HepG2 (cell line): Measurements from ENCODE around the gene MRPS7. TPM values are rescaled to one million over a fixed set of nuclear protein-coding genes. Genes with fewer than 3 reads are reported as not detected.

ENCODE experiments used
- ATF6 ChIP-seq: sonication (generic); formaldehyde crosslinking; conservative IDR thresholded peaks from 2 replicates; pipeline ENCODE4 v1.4.0; 2020; ENCODE audit warnings: missing genetic modification reagents
- ETV5 ChIP-seq: IDR thresholded peaks from 2 replicates; pipeline ENCODE4 v1.6.1; 2018; ENCODE audit warnings: missing biosample characterization, missing genetic modification reagents, inconsistent platforms, borderline replicate concordance
- GABPA ChIP-seq, 2 experiments: IDR thresholded peaks; 2 replicates each; pipeline ENCODE4 v1.6.1; 2011 to 2016; ENCODE audit warnings: low read depth in 2 of 2, low read length in 1 of 2, missing biosample characterization in 1 of 2, missing genetic modification characterization in 1 of 2
- HOXA7 ChIP-seq: sonication (generic); formaldehyde crosslinking; IDR thresholded peaks from 2 replicates; pipeline ENCODE4 v1.8.1; 2022; ENCODE audit warnings: mild to moderate bottlenecking, missing genetic modification reagents, moderate library complexity
- MAF1 ChIP-seq: sonication (generic); formaldehyde crosslinking; IDR thresholded peaks from 2 replicates; pipeline ENCODE4 v1.5.0; 2020; ENCODE audit warnings: missing genetic modification reagents, borderline replicate concordance
- MLXIP ChIP-seq: sonication (generic); formaldehyde crosslinking; IDR thresholded peaks from 2 replicates; pipeline ENCODE4 v1.9.0; 2021; ENCODE audit warnings: missing genetic modification reagents, borderline replicate concordance
- NAIF1 ChIP-seq: sonication (generic); formaldehyde crosslinking; IDR thresholded peaks from 2 replicates; pipeline ENCODE4 v1.5.0; 2020; ENCODE audit warnings: mild to moderate bottlenecking, missing genetic modification reagents, borderline replicate concordance
- PCBP1 ChIP-seq: fragments of 200-400 bp; formaldehyde crosslinking; IDR thresholded peaks from 2 replicates; pipeline ENCODE4 v1.6.1; 2017; ENCODE audit warnings: mild to moderate bottlenecking, low read depth, low read length, borderline replicate concordance
- PTBP1 ChIP-seq: fragments of 200-400 bp; formaldehyde crosslinking; IDR thresholded peaks from 2 replicates; pipeline ENCODE4 v1.6.1; 2018; ENCODE audit warnings: low read length, low read depth; ENCODE audit not compliant: poor library complexity, severe bottlenecking
- SAFB2 ChIP-seq: sonication (generic); formaldehyde crosslinking; IDR thresholded peaks from 2 replicates; pipeline ENCODE4 v1.5.1; 2020; ENCODE audit warnings: missing genetic modification reagents, low read depth, mild to moderate bottlenecking, borderline replicate concordance
- SALL1 ChIP-seq: sonication (generic); formaldehyde crosslinking; IDR thresholded peaks from 2 replicates; pipeline ENCODE4 v1.8.0; 2022; ENCODE audit warnings: mild to moderate bottlenecking, missing genetic modification reagents
- ZBTB14 ChIP-seq: sonication (generic); formaldehyde crosslinking; IDR thresholded peaks from 2 replicates; pipeline ENCODE4 v1.4.0; 2020; ENCODE audit warnings: missing genetic modification reagents
- ZBTB38 ChIP-seq: sonication (generic); formaldehyde crosslinking; IDR thresholded peaks from 2 replicates; pipeline ENCODE4 v1.5.1; 2020; ENCODE audit warnings: mild to moderate bottlenecking, missing genetic modification reagents
- ZNF207 ChIP-seq: fragments of 450-650 bp; IDR thresholded peaks from 2 replicates; pipeline ENCODE4 v1.6.1; 2016; ENCODE audit warnings: antibody characterized with exemption, borderline replicate concordance
- ZNF230 ChIP-seq: sonication (generic); formaldehyde crosslinking; IDR thresholded peaks from 2 replicates; pipeline ENCODE4 v1.4.0; 2020; ENCODE audit warnings: mild to moderate bottlenecking, missing genetic modification reagents
- ZNF333 ChIP-seq: sonication (generic); formaldehyde crosslinking; IDR thresholded peaks from 2 replicates; pipeline ENCODE4 v1.4.0; 2020; ENCODE audit warnings: mild to moderate bottlenecking, missing genetic modification reagents, borderline replicate concordance
- ZNF337 ChIP-seq: sonication (generic); formaldehyde crosslinking; IDR thresholded peaks from 2 replicates; pipeline ENCODE4 v1.5.1; 2020; ENCODE audit warnings: missing genetic modification reagents, low read depth, mild to moderate bottlenecking, borderline replicate concordance
- ZNF468 ChIP-seq: sonication (generic); formaldehyde crosslinking; IDR thresholded peaks from 2 replicates; pipeline ENCODE4 v1.8.0; 2022; ENCODE audit warnings: mild to moderate bottlenecking, moderate library complexity, missing genetic modification reagents
- ZNF614 ChIP-seq: IDR thresholded peaks from 2 replicates; pipeline ENCODE4 v1.6.1; 2018; ENCODE audit warnings: missing biosample characterization, missing genetic modification reagents, inconsistent platforms, borderline replicate concordance
- ZNF691 ChIP-seq: sonication (generic); formaldehyde crosslinking; IDR thresholded peaks from 2 replicates; pipeline ENCODE4 v1.4.0; 2020; ENCODE audit warnings: missing genetic modification reagents, low read depth, mild to moderate bottlenecking, borderline replicate concordance
- polyA plus RNA-seq, 8 experiments: library from polyadenylated mRNA; depleted of rRNA in 3 of 8; stranded (reverse) in 7 of 8; unstranded in 1 of 8; fragments of >200 nt; fragmentation: Illumina TruSeq in 4 of 8; extraction: Trizol in 4 of 8; gene quantifications; 2 replicates each; pipeline versions ENCODE4 v1.2.1 to v1.2.3, GENCODE V29; 2011 to 2016; ENCODE audit warnings: low read depth in 4 of 8, missing spikeins in 1 of 8, mixed read lengths in 1 of 8; ENCODE audit not compliant: insufficient read depth in 1 of 8
- total RNA-seq, 5 experiments: library from RNA; depleted of rRNA; stranded (reverse); fragments of >200 nt; fragmentation: Illumina TruSeq; extraction: Trizol; gene quantifications; 2 replicates each; pipeline ENCODE4 v1.2.3, GENCODE V29; 2016; ENCODE audit warnings: low read depth in 1 of 5

The MRPS7 gene
- total and polyA plus RNA-seq, 2 of the 13 experiments (the other 11 are each of a cell fraction or from before 2014, with no cell fraction given), result 97.0 to 162 TPM

- TF ChIP-seq ZNF691 (CRISPR knock-in tag) (no peak), SAFB2 (CRISPR knock-in tag) (peak; percentile 92), PCBP1 (peak; percentile 90), ZNF207 (no peak), NAIF1 (CRISPR knock-in tag) (peak; percentile 69; the same call in 1 of the 2 replicates), PTBP1 (no peak), MAF1 (CRISPR knock-in tag) (peak; percentile 67), ZNF468 (0 out of 2 replicates have a peak, but pooled peaks have one; percentile 51), MLXIP (CRISPR knock-in tag) (0 out of 2 replicates have a peak, but pooled peaks have one; percentile 44), ZNF230 (CRISPR knock-in tag) (peak; percentile 97; the same call in 1 of the 2 replicates), ZNF337 (CRISPR knock-in tag) (peak; percentile 9; the same call in 1 of the 2 replicates), ZNF333 (CRISPR knock-in tag) (no peak), HOXA7 (no peak), GABPA (IDR thresholded peaks at IDR 0.05; ENCODE audit: low read depth, low read length) (no peak; the same call in 1 of the 2 replicates), GABPA (CRISPR knock-in tag; IDR thresholded peaks at IDR 0.05; ENCODE audit: low read depth) (peak; percentile 69), ETV5 (peak; percentile 16; the same call in 1 of the 2 replicates), ZBTB14 (CRISPR knock-in tag) (peak; percentile 49; the same call in 1 of the 2 replicates), SALL1 (peak; percentile 85), ATF6 (CRISPR knock-in tag) (no peak), ZNF614 (CRISPR knock-in tag) (peak; percentile 79; the same call in 1 of the 2 replicates), ZBTB38 (CRISPR knock-in tag) (peak; percentile 59; the same call in 1 of the 2 replicates)
Observed at GRCh38 chr17:75261336-75262111, at the start of gene MRPS7, which contains the start of gene GGA3 (continued).
